IMR-90 (cell line): ENCODE measurements around the gene CAPN5. TPM values are rescaled to one million over a fixed set of nuclear protein-coding genes. Genes with fewer than 3 reads are reported as not detected.

Experiments
- ATAC-seq: fragments of 200-7000 bp; cut with Tn5 transposase; 2 replicates; pipeline ENCODE4 v1.9.1; 2020; ENCODE audit warnings: low read depth, mild to moderate bottlenecking, moderate library complexity
- BruUV-seq: library from RNA; stranded (reverse); fragments of 400-500 nt; replicated peaks from 2 replicates; lab custom pipeline; 2021; lab: Mats Ljungman, UMichigan
- CTCF ChIA-PET: fragments of 300-600 bp; formaldehyde crosslinking; extraction: SDS; loops from one replicate; lab custom pipeline; 2021; ENCODE audit warnings: antibody characterized with exemption; lab: Yijun Ruan, JAX
- POLR2A ChIA-PET: fragments of 300-600 bp; sonication (Branson Sonifier 250); formaldehyde crosslinking; loops from one replicate; lab custom pipeline; 2022; ENCODE audit warnings: antibody characterized with exemption; ENCODE audit not compliant: unreplicated experiment; lab: Charles Lee
- DNase-seq: peaks from one replicate; pipeline ENCODE4 v3.0.0; 2013
- H2AFZ ChIP-seq: replicated peaks from 2 replicates; pipeline ENCODE3; 2013; ENCODE audit warnings: low read length, mild to moderate bottlenecking; ENCODE audit not compliant: poor library complexity
- H2AK5ac ChIP-seq: 2 replicates; pipeline ENCODE4 v1.6.1; 2013; ENCODE audit warnings: low read depth, low read length, inconsistent platforms
- H2AK9ac ChIP-seq: replicated peaks from 2 replicates; pipeline ENCODE3; 2013; ENCODE audit warnings: mild to moderate bottlenecking, low read depth, low read length, moderate library complexity; ENCODE audit not compliant: poor library complexity
- H2BK120ac ChIP-seq: 2 replicates; pipeline ENCODE4 v1.6.1; 2013; ENCODE audit warnings: low read depth, low read length, inconsistent platforms
- H2BK15ac ChIP-seq: 3 replicates; pipeline ENCODE4 v1.6.1; 2013; ENCODE audit warnings: low read depth, low read length, inconsistent platforms
- H2BK20ac ChIP-seq: 2 replicates; pipeline ENCODE4 v1.6.1; 2013; ENCODE audit warnings: low read depth, mild to moderate bottlenecking, inconsistent platforms, low read length, moderate library complexity
- H2BK5ac ChIP-seq: 2 replicates; pipeline ENCODE4 v1.6.1; 2013; ENCODE audit warnings: mild to moderate bottlenecking, low read depth, low read length, inconsistent platforms; ENCODE audit not compliant: poor library complexity, severe bottlenecking
- H3K14ac ChIP-seq: replicated peaks from 2 replicates; pipeline ENCODE4 v1.6.1; 2013; ENCODE audit warnings: low read depth, low read length, inconsistent platforms
- H3K18ac ChIP-seq: 2 replicates; pipeline ENCODE4 v1.6.1; 2013; ENCODE audit warnings: low read depth, low read length, control low read depth
- H3K23ac ChIP-seq: 2 replicates; pipeline ENCODE4 v1.6.1; 2013; ENCODE audit warnings: low read depth, low read length, inconsistent platforms
- H3K27ac ChIP-seq: 2 replicates; pipeline ENCODE4 v1.5.1; 2013; ENCODE audit warnings: mild to moderate bottlenecking, control low read depth, low read length; ENCODE audit not compliant: insufficient read depth
- H3K27me3 ChIP-seq: 2 replicates; pipeline ENCODE4 v1.6.1; 2013; ENCODE audit warnings: low read length; ENCODE audit not compliant: control insufficient read depth, insufficient read depth
- H3K36me3 ChIP-seq: 2 replicates; pipeline ENCODE4 v1.6.1; 2013; ENCODE audit warnings: low read length, mixed read lengths; ENCODE audit not compliant: control insufficient read depth, insufficient read depth
- H3K4ac ChIP-seq: 2 replicates; pipeline ENCODE4 v1.6.1; 2013; ENCODE audit warnings: low read depth, low read length, inconsistent platforms
- H3K4me1 ChIP-seq: 2 replicates; pipeline ENCODE4 v1.6.1; 2013; ENCODE audit warnings: low read length, mixed read lengths; ENCODE audit not compliant: control insufficient read depth, insufficient read depth
- H3K4me2 ChIP-seq: 2 replicates; pipeline ENCODE4 v1.6.1; 2013; ENCODE audit warnings: low read depth, mild to moderate bottlenecking, control low read depth, low read length, moderate library complexity
- H3K4me3 ChIP-seq: 2 replicates; pipeline ENCODE4 v1.5.1; 2013; ENCODE audit warnings: low read depth, mild to moderate bottlenecking, control low read depth, low read length, moderate library complexity; ENCODE audit not compliant: insufficient read depth
- H3K56ac ChIP-seq: 2 replicates; pipeline ENCODE4 v1.6.1; 2013; ENCODE audit warnings: low read length, inconsistent platforms; ENCODE audit not compliant: insufficient read depth; ENCODE audit errors: extremely low read depth
- H3K79me1 ChIP-seq, 2 experiments: 2 replicates each; pipeline ENCODE4 v1.6.1; 2013; ENCODE audit warnings: low read length in 2 of 2, inconsistent platforms in 1 of 2, low read depth in 1 of 2
- H3K9ac ChIP-seq: 2 replicates; pipeline ENCODE4 v1.6.1; 2013; ENCODE audit warnings: low read depth, low read length, control low read depth
- H3K9me1 ChIP-seq: 2 replicates; pipeline ENCODE4 v1.6.1; 2013; ENCODE audit warnings: low read length, inconsistent platforms; ENCODE audit not compliant: insufficient read depth
- H3K9me3 ChIP-seq: 2 replicates; pipeline ENCODE4 v1.6.1; 2013; ENCODE audit warnings: low read length; ENCODE audit not compliant: control insufficient read depth, insufficient read depth
- H4K20me1 ChIP-seq: 2 replicates; pipeline ENCODE4 v1.6.1; 2013; ENCODE audit warnings: low read length, inconsistent platforms; ENCODE audit not compliant: insufficient read depth
- H4K5ac ChIP-seq: 2 replicates; pipeline ENCODE4 v1.6.1; 2013; ENCODE audit warnings: mild to moderate bottlenecking, low read depth, low read length, control low read depth
- H4K8ac ChIP-seq, 2 experiments: 2 replicates each; pipeline ENCODE4 v1.6.1; 2013; ENCODE audit warnings: low read depth in 2 of 2, low read length in 2 of 2, control low read depth in 1 of 2, inconsistent platforms in 1 of 2
- H4K91ac ChIP-seq: 2 replicates; pipeline ENCODE4 v1.6.1; 2013; ENCODE audit warnings: low read depth, low read length, inconsistent platforms; ENCODE audit not compliant: insufficient read depth
- CEBPB ChIP-seq: IDR thresholded peaks from 2 replicates; pipeline ENCODE4 v1.6.1; 2012; ENCODE audit warnings: low read depth, low read length, improper control_type of control experiment
- FOS ChIP-seq: fragments of 150-350 bp; IDR thresholded peaks from 2 replicates; pipeline ENCODE4 v1.6.1; 2016; ENCODE audit warnings: low read depth, low read length
- NFE2L2 ChIP-seq: fragments of 150-350 bp; IDR thresholded peaks from 2 replicates; pipeline ENCODE4 v1.6.1; 2016; ENCODE audit warnings: low read depth, mild to moderate bottlenecking, low read length
- POLR2A ChIP-seq: IDR thresholded peaks from 2 replicates; pipeline ENCODE4 v1.6.1; 2012; ENCODE audit warnings: mild to moderate bottlenecking, low read depth, low read length
- RCOR1 ChIP-seq: IDR thresholded peaks from 2 replicates; pipeline ENCODE4 v1.6.1; 2012; ENCODE audit warnings: mild to moderate bottlenecking, low read length, improper control_type of control experiment; ENCODE audit not compliant: insufficient replicate concordance
- RFX5 ChIP-seq: IDR thresholded peaks from 2 replicates; pipeline ENCODE4 v1.8.0; 2012; ENCODE audit warnings: low read depth, mild to moderate bottlenecking, low read length, moderate library complexity
- WGBS, 2 experiments: methylation state at CpG; one replicate each; pipeline versions ENCODE4 v1.1.5 to v1.1.7; 2013; ENCODE audit warnings: missing lambda C conversion rate in 2 of 2; ENCODE audit not compliant: insufficient read length in 1 of 2; ENCODE audit errors: extremely low coverage in 2 of 2; 5-methylcytosine and 5-hydroxymethylcytosine counted together
- dilution Hi-C: fragments of 300-500 bp; cut with HindIII; formaldehyde crosslinking; loops from one replicate; pipeline ENCODE4 v1.14.3; 2018; ENCODE audit warnings: low sequenced_read_pairs; ENCODE audit not compliant: unreplicated experiment
- in situ Hi-C: fragments of 300-500 bp; cut with MboI; formaldehyde crosslinking; loops from 3 replicates; pipeline ENCODE4 v1.14.3; 2019; ENCODE audit warnings: low sequenced_read_pairs, inconsistent platforms, mixed read lengths
- intact Hi-C: fragments of 100-400 bp; cut with micrococcal nuclease; formaldehyde crosslinking; loops from 2 replicates; pipeline ENCODE4 v1.10.0; 2022
- polyA plus RNA-seq, 3 experiments: library from polyadenylated mRNA; depleted of rRNA; stranded (reverse); fragments of >200 nt; gene quantifications; 2 replicates each; pipeline ENCODE4 v1.2.3, GENCODE V29; 2012; ENCODE audit warnings: low replicate concordance in 1 of 3
- total RNA-seq: library from RNA; depleted of rRNA; stranded (reverse); fragments of >200 nt; gene quantifications from 2 replicates; pipeline ENCODE4 v1.2.3, GENCODE V29; 2012
- TF ChIP-seq, protein P1 (sequence below): fragments of 150-350 bp; IDR thresholded peaks from 2 replicates; pipeline ENCODE4 v1.6.1; 2016; ENCODE audit warnings: low read depth, mild to moderate bottlenecking, low read length, moderate library complexity, borderline replicate concordance

CAPN5 gene
- total and polyA plus RNA-seq, 2 of the 4 experiments (the other 2 are of a cell fraction): 8.1 to 24.0 TPM

DNA sequence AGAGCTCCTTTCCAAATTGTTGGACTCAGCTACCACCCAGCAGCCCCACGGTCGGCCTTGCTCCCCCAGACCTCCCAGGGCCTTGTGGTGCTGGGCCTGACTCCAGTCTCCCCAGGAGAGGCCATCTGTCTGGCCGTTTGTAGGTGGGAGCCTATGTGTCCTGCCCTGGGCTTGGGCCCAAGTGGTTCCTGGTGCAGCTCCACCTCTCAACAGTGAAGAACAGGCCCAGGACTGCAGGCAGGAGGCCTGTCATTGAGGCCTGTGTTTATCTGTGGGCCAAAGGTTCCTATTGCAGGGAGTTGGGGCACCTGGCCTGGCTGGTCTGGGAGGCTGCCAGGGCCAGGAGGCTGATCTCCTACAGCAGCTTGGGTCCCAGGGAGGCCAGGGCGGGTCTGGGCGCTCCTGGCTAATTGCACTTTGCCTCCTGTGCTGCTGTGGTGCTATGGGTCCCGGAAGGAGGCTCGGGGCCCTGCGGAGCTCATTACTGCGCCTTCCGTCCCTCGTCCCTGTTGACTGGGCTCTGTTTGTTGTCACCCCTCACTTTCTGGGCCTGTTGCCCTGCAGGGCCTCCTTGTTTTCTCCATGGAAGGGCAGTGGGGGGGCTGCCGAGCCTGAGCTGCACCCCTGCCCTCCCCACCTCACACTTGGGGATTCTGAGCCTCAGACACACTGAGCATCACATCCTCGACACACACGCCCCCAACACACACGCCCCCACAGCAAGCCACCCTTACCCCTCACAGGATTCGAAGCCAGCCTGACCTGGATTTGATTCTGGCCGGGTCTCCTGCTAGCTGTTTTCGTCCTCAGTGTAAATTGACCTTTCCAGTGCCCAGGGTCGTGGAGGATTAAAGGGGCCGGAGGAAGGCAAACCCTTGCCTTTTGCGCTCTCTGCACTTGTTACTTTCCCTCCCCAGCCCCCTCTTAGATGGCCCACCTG lies 29.1 kb downstream of the CAPN5 start:
- no peak overlapping the region for H3K4me2 ChIP-seq
- H2BK20ac ChIP-seq: no peak overlapping the region
- no peak overlapping the region for H3K4ac ChIP-seq
- no peaks in the 10 kb centered on the region for H3K9me3 ChIP-seq
- no peak overlapping the region for H2AK5ac ChIP-seq
- H3K4me1 ChIP-seq: no peaks in the 10 kb centered on the region
- dilution Hi-C loops (no loop called here), intact Hi-C loops (no loop called here), in situ Hi-C loops (no loop called here)
- no TSS peak for BruUV-seq
- no peak overlapping the region for H3K4me3 ChIP-seq
- H3K18ac ChIP-seq: no peak overlapping the region
- H3K79me1 ChIP-seq: no peaks in the 10 kb centered on the region; a peak in 1 of 4 replicates
- no peak overlapping the region for H2BK15ac ChIP-seq
- TF ChIP-seq NFE2L2: no peak
- no peak for TF ChIP-seq RCOR1
- no peak for TF ChIP-seq POLR2A
- TF ChIP-seq CEBPB: no peak
- TF ChIP-seq RFX5: no peak
- no peak for TF ChIP-seq FOS
- TF ChIP-seq, protein P1, sequence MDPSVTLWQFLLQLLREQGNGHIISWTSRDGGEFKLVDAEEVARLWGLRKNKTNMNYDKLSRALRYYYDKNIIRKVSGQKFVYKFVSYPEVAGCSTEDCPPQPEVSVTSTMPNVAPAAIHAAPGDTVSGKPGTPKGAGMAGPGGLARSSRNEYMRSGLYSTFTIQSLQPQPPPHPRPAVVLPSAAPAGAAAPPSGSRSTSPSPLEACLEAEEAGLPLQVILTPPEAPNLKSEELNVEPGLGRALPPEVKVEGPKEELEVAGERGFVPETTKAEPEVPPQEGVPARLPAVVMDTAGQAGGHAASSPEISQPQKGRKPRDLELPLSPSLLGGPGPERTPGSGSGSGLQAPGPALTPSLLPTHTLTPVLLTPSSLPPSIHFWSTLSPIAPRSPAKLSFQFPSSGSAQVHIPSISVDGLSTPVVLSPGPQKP: no peak
- H3K56ac ChIP-seq: no peak overlapping the region
- no peak overlapping the region for H4K91ac ChIP-seq
- H2AK9ac ChIP-seq: peak overlapping the region; percentile 16
- ATAC-seq (no peak), DNase-seq (no peak)
- peaks cover 2% of the 10 kb centered on the region for H3K36me3 ChIP-seq
- H3K9me1 ChIP-seq: 0 out of 2 replicates have a peak, but pooled peaks cover under 1% of the 10 kb centered on the region
- H3K9ac ChIP-seq: no peak overlapping the region
- H2BK120ac ChIP-seq: no peak overlapping the region
- ChIA-PET POLR2A (no interaction called here), CTCF (interaction anchor here (0.5 kb wide), 1 partner anchor 270 kb away, joined by 3 read pairs; no protein-coding TSS in a partner anchor)
- H4K5ac ChIP-seq: no peak overlapping the region
- no peak overlapping the region for H3K14ac ChIP-seq
- H2AFZ ChIP-seq: no peak overlapping the region
- H4K8ac ChIP-seq: no peak overlapping the region
- 75% methylated on average over 9 of the region's 21 CpGs; no CpG with 5 or more reads in 1 of the 2 experiments for WGBS, 2 experiments
- no peaks in the 10 kb centered on the region for H3K27me3 ChIP-seq
- no peak overlapping the region for H2BK5ac ChIP-seq
- no peak overlapping the region for H3K23ac ChIP-seq
- no peak overlapping the region for H3K27ac ChIP-seq
- peaks cover 12% of the 10 kb centered on the region; the same call in 1 of the 2 replicates for H4K20me1 ChIP-seq
